Activated CD4-positive, alpha-beta memory T cell treated with anti-CD3 and anti-CD28 coated beads, Interleukin-2, amount 10 ng/mL, durations not matched to agents 7 days and 5 days (primary cell): ENCODE measurements around the gene CEP70. TPM values are rescaled to one million over a fixed set of nuclear protein-coding genes. Genes with fewer than 3 reads are reported as not detected.

ENCODE experiments used
- CTCF ChIA-PET: fragments of 350-600 bp; sonication (Branson Sonifier 250); formaldehyde crosslinking; loops from one replicate; lab custom pipeline; 2021; ENCODE audit warnings: antibody characterized with exemption, inconsistent platforms; lab: Charles Lee
- POLR2A ChIA-PET: fragments of 350-600 bp; sonication (Branson Sonifier 250); formaldehyde crosslinking; loops from one replicate; lab custom pipeline; 2021; ENCODE audit warnings: antibody characterized with exemption; lab: Charles Lee
- DNase-seq: peaks from one replicate; pipeline ENCODE4 v3.0.0-alpha.2; 2020
- H3K27ac Mint-ChIP-seq: one replicate; pipeline ENCODE4 v1.8.0; 2021; ENCODE audit warnings: mild to moderate bottlenecking, mixed read lengths
- H3K27me3 Mint-ChIP-seq: one replicate; pipeline ENCODE4 v1.8.0; 2021; ENCODE audit warnings: mixed read lengths
- H3K36me3 Mint-ChIP-seq: one replicate; pipeline ENCODE4 v1.8.0; 2021; ENCODE audit warnings: low read depth, mixed read lengths
- H3K4me1 Mint-ChIP-seq: one replicate; pipeline ENCODE4 v1.8.0; 2021; ENCODE audit warnings: mixed read lengths
- H3K4me3 Mint-ChIP-seq: one replicate; pipeline ENCODE4 v1.8.0; 2021; ENCODE audit warnings: mild to moderate bottlenecking, mixed read lengths
- H3K9me3 Mint-ChIP-seq: one replicate; pipeline ENCODE4 v1.8.0; 2021; ENCODE audit warnings: mixed read lengths
- total RNA-seq, 2 experiments: library from RNA; stranded (reverse); gene quantifications; one replicate each; pipeline ENCODE4 v1.2.3, GENCODE V29; 2021

The CEP70 gene
- total RNA-seq, 2 experiments from 2014 or later: 9.0 to 9.6 TPM

- Mint-ChIP-seq H3K4me1 (peaks cover 2% of the 10 kb centered on the region), H3K27ac (no peak overlapping the region), H3K9me3 (no peaks in the 10 kb centered on the region), H3K27me3 (peaks cover 5% of the 10 kb centered on the region), H3K36me3 (no peaks in the 10 kb centered on the region), H3K4me3 (no peak overlapping the region)
- POLR2A ChIA-PET: no interaction called here
- no peak for DNase-seq
- CTCF ChIA-PET: interaction anchor here (1.8 kb wide), 1 partner anchor 33 kb away, joined by 4 read pairs; no protein-coding TSS in a partner anchor
Measured at GRCh38 chr3:138450181-138450580, 143.9 kb downstream of the CEP70 start.

- H3K4me1 Mint-ChIP-seq: peaks cover under 1% of the 10 kb centered on the region
- no peak overlapping the region for H3K27ac Mint-ChIP-seq
- POLR2A ChIA-PET: no interaction called here
- no peak for DNase-seq
- peaks cover 4% of the 10 kb centered on the region for H3K27me3 Mint-ChIP-seq
- no peaks in the 10 kb centered on the region for H3K9me3 Mint-ChIP-seq
- H3K4me3 Mint-ChIP-seq: no peak overlapping the region
- CTCF ChIA-PET: interaction anchor here (1.8 kb wide), 1 partner anchor 32 kb away, joined by 4 read pairs; no protein-coding TSS in a partner anchor
- H3K36me3 Mint-ChIP-seq: no peaks in the 10 kb centered on the region
Measured at GRCh38 chr3:138449490-138449889, 144.6 kb downstream of the CEP70 start.

GRCh38 chr3:138448631-138449030 lies 145.4 kb downstream of the CEP70 start:
- no peak for DNase-seq
- Mint-ChIP-seq H3K36me3 (no peaks in the 10 kb centered on the region), H3K27me3 (peaks cover 3% of the 10 kb centered on the region), H3K4me1 (no peaks in the 10 kb centered on the region), H3K9me3 (no peaks in the 10 kb centered on the region), H3K4me3 (no peak overlapping the region), H3K27ac (no peak overlapping the region)
- POLR2A ChIA-PET: no interaction called here
- CTCF ChIA-PET: interaction anchor here (0.6 kb wide), 1 partner anchor 973 kb away, joined by 3 read pairs; no protein-coding TSS in a partner anchor

GRCh38 chr3:138445654-138446053 lies 148.4 kb downstream of the CEP70 start:
- no peaks in the 10 kb centered on the region for H3K36me3 Mint-ChIP-seq
- ChIA-PET POLR2A (no interaction called here), CTCF (no interaction called here)
- no peaks in the 10 kb centered on the region for H3K27me3 Mint-ChIP-seq
- H3K27ac Mint-ChIP-seq: no peak overlapping the region
- H3K9me3 Mint-ChIP-seq: no peaks in the 10 kb centered on the region
- DNase-seq: no peak
- H3K4me1 Mint-ChIP-seq: no peaks in the 10 kb centered on the region
- no peak overlapping the region for H3K4me3 Mint-ChIP-seq

- no peak for DNase-seq
- H3K27ac Mint-ChIP-seq: no peak overlapping the region
- H3K36me3 Mint-ChIP-seq: no peaks in the 10 kb centered on the region
- no peaks in the 10 kb centered on the region for H3K27me3 Mint-ChIP-seq
- H3K4me1 Mint-ChIP-seq: no peaks in the 10 kb centered on the region
- H3K4me3 Mint-ChIP-seq: no peak overlapping the region
- CTCF ChIA-PET: interaction anchor here (1.0 kb wide), 1 partner anchor 470 kb away, joined by 3 read pairs; no protein-coding TSS in a partner anchor
- POLR2A ChIA-PET: no interaction called here
- no peaks in the 10 kb centered on the region for H3K9me3 Mint-ChIP-seq
Measured at GRCh38 chr3:138445236-138445635, 148.8 kb downstream of the CEP70 start.

Other genes starting within 250 kb of the CEP70 start
- not detected for gene MRAS, start 245.7 kb downstream of the CEP70 start, total RNA-seq
- gene ESYT3, start 159.6 kb downstream of the CEP70 start, total RNA-seq: under 1 TPM; 0.43 to 0.50 TPM
- 1 to 10 TPM; 2.2 to 3.0 TPM for gene FAIM, start 14.5 kb upstream of the CEP70 start, total RNA-seq
- 10 to 100 TPM; 13.5 to 14.4 TPM for gene PIK3CB, start 240.7 kb upstream of the CEP70 start, total RNA-seq